Left forelimb (tissue), 1 donor: ENCODE results near the gene CISD3.

Experiments used
- DNase-seq: peaks from one replicate; pipeline ENCODE4 v3.0.0-alpha.2; 2018; ENCODE audit warnings: low spot score

Gene CISD3

GRCh38 chr17:38745545-38745944 lies 15.4 kb downstream of the CISD3 start:
- no peak for DNase-seq

- DNase-seq, result no peak
Observed at GRCh38 chr17:38746004-38746848, 16.1 kb downstream of the CISD3 start.

GRCh38 chr17:38746849-38747462 lies 16.8 kb downstream of the CISD3 start:
- DNase-seq, result no peak

GRCh38 chr17:38747463-38748148 lies 17.5 kb downstream of the CISD3 start:
- no peak for DNase-seq

- DNase-seq, result peak; percentile 93
Observed at GRCh38 chr17:38748149-38748891, 18.2 kb downstream of the CISD3 start, which contains the start of gene PCGF2. PCGF2 (minus strand) TSS chr17:38748336; CDS start chr17:38740402, 7,934 bp downstream.

- no peak for DNase-seq
Observed at GRCh38 chr17:38748892-38749222, 18.7 kb downstream of the CISD3 start.

- DNase-seq, result peak; percentile 92
Observed at GRCh38 chr17:38749223-38750043, 19.3 kb downstream of the CISD3 start.

- DNase-seq, result no peak
Observed at GRCh38 chr17:38750044-38750311, 19.8 kb downstream of the CISD3 start.

GRCh38 chr17:38750312-38751121 lies 20.4 kb downstream of the CISD3 start:
- no peak for DNase-seq

- DNase-seq, result no peak
Observed at GRCh38 chr17:38751144-38751807, 21.1 kb downstream of the CISD3 start.

GRCh38 chr17:38751808-38752307 lies 21.7 kb downstream of the CISD3 start:
- DNase-seq, result peak; percentile 91

GRCh38 chr17:38752308-38753070 lies 22.3 kb downstream of the CISD3 start, which contains the start of gene PSMB3:
PSMB3 (plus strand) TSS chr17:38752741; CDS start chr17:38752827, 86 bp downstream.
- DNase-seq, result peak; percentile 95

GRCh38 chr17:38753071-38753506 lies 22.9 kb downstream of the CISD3 start:
- no peak for DNase-seq

- no peak for DNase-seq
Observed at GRCh38 chr17:38761612-38762011, 31.5 kb downstream of the CISD3 start.

GRCh38 chr17:38762231-38762630 lies 32.1 kb downstream of the CISD3 start:
- DNase-seq, result no peak

- DNase-seq, result no peak
Observed at GRCh38 chr17:38766341-38766740, 36.2 kb downstream of the CISD3 start.

- no peak for DNase-seq
Observed at GRCh38 chr17:38768417-38768816, 38.3 kb downstream of the CISD3 start.

GRCh38 chr17:38773258-38773657 lies 43.1 kb downstream of the CISD3 start:
- DNase-seq, result no peak

- no peak for DNase-seq
Observed at GRCh38 chr17:38777641-38778250, 47.6 kb downstream of the CISD3 start.
